HG03108 (cell line): ENCODE measurements around the gene DENND1A.
"Not testable (repeated sequence)": the region's sequence is repeated elsewhere in the genome, so short reads cannot be mapped to it uniquely, and the experiment has no call there.

ENCODE experiments used
- ATAC-seq: cut with Tn5 transposase; IDR thresholded peaks from one replicate; pipeline ENCODE4 v1.9.1; 2021; ENCODE audit warnings: moderate library complexity; ENCODE audit not compliant: unreplicated experiment

Gene DENND1A

DNA sequence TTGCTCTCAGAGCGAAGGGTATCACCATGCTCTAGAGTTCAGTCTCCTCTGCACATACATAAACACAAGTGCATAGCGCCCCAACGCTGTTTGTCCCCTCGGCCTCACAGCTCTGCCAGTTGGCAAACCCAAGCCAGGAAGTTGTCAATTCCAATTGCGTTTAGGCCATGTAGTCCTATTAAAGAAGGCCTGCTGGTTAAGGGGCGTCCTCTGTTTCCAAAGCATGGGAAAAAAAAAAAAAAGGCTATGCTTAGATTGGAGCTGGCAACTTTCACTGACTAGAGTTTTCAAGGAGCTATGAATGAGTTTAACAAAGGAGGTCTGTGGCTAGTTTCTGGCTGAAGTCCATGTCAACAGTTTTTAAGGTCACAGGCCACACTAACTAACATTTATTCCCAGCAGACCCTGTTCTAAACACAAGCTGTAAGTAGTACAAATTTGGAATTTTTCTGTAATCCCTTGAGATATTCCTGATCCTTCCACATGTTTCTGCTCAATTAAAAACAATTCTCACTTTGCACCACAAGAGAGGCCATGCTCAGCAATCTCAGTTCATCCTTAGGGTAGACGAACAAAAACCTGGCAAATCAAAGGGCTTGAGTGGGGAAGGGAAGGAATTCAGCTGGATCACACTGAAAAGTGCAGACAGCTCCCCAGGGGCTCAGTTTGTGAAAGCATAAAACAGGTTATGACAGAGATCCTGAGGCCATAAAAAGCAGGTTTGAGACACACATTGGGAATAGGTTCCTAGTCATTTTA, 187.7 kb downstream of the DENND1A start:
- ATAC-seq, result no peak

GRCh38 chr9:123741214-123741613, 188.7 kb downstream of the DENND1A start:
- no peak for ATAC-seq

DNA sequence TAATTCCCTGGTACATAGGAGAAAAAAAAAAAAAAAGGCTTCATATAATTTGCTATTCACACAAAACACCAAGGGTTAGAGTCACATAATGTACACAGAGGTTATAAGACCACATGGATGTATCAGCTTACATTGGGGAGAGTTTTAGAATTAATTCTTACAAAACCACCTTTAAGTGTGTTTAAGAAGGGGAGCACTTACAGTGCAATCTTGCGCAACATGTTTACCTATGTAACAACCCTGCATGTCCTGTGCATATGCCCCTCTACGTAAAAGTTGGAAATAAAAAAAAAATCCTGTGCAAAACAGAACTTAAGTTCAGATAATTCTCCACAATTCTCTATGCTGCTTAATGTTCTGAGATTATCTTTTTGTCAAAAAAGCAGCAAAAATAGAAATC, 190.0 kb downstream of the DENND1A start:
- ATAC-seq, result no peak

DNA sequence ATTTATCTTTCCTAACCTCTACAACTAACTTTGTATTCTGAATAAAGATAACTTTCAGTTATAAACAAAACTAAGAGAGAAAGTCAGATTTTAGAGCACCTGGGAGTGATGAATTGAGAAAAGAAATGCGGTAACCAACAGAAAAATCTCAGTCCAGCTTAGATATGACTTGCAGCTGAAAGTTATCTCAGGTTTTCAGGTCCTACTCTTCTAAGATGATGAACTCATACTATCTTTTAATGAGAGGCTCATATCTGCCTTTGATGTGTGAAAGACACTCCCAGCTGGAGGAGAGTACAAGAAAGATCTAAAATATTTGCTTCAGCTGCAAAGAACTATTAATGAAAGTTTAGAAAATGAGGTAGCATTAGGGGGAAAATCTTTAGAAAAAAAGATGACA, 190.5 kb downstream of the DENND1A start:
- no peak for ATAC-seq

GRCh38 chr9:123738648-123739047, 191.3 kb downstream of the DENND1A start:
- ATAC-seq, result no peak

DNA sequence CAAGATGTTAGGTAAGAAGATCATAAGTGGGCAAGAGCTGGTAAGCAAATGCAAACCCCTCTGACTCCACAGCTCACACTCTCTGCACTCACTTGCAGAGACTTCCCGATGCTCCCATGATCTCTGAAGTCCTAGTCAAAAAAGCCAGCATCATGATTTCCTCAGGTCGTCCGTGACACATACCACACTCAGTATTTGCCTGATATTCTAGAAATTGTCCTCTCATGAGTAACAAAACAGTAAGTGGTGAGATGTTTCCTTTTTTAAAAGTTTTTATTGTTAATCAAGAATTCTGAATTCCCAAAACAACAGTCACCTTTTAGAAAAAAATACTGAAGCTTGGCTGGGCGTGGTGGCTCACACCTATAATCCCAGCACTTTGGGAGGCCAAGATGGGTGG, 194.6 kb downstream of the DENND1A start:
- no peak for ATAC-seq

DNA sequence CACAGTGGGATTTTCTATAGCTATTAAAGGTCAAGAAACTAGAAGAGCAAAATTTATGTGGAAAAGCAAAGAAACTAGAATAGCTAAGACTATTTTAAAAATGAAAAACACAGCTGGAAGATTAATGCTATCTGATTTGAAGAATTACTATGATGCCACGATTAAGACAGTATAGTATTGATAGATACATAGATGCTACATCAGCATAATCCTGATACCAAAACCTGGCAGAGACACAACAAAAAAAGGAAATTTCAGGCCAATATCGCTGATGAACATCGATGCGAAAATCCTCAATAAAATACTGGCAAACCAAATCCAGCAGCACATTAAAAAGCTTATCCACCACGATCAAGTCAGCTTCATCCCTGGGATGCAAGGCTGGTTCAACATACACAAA, 201.4 kb downstream of the DENND1A start:
- ATAC-seq, result not testable (repeated sequence)

- no peak for ATAC-seq
Observed at GRCh38 chr9:123727332-123727731, 202.6 kb downstream of the DENND1A start.

- no peak for ATAC-seq
Observed at GRCh38 chr9:123725389-123725788, 204.5 kb downstream of the DENND1A start.

DNA sequence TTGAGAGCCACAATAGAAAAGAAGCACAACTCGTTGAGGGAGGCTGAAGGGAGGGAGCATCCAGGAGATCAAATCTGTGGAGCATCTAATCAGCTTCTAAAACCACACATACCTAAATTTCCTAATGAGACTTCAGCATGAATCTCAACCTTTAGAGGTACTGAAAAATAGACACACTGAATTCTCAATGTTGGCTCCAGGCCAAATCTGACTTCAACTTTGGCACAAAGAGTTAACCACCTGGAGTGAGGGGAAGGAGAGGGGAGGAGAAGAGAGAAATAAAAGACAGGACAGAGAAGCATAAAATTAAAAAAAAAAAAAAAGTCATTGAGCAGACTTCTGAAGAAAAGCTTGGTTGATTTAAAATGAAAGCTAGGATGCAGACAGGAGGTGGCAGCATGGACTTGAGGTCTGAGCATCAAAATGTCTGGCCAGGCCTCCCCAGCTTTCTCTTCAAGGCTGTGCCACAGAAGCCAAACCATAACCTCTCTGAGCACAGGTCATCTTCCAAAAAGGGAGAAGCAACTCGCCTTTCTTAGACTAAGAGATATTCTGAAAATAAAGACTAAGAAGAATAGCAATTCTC, 205.6 kb downstream of the DENND1A start:
- ATAC-seq, result no peak

- ATAC-seq, result no peak
Observed at GRCh38 chr9:123723135-123723875, 206.6 kb downstream of the DENND1A start.

- ATAC-seq, result no peak
Observed at GRCh38 chr9:123722378-123722777, 207.5 kb downstream of the DENND1A start.

GRCh38 chr9:123718188-123718587, 211.7 kb downstream of the DENND1A start:
- no peak for ATAC-seq

- no peak for ATAC-seq
Observed at GRCh38 chr9:123717581-123718175, 212.2 kb downstream of the DENND1A start.

DNA sequence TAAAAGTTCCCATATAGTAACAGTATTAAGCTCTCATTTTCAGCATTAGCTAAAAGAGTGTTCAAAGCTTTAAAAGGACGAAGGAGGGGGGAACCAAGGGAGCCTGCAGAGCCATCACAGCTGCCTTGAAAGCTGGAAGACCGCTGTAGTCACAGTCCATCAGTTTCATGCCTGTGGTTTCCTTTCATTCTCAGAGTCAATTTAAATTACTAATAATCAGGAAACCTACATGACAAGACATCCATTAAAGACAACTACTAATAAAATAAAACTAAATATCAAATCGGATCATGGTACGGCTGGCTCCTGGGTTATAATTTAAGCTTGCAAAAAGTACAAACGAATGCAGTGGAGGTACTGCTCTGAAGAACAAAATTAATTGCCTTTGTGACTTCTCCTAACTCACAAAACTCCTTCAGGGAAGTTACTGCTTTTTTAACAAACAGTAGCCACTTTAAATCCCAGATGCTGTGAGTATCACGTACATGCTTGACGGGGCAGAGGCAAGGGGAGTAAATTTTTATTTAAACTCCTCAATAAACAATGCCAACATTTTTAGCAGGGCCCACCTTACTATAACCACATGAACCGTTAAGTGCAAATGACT, 213.5 kb downstream of the DENND1A start:
- ATAC-seq, result no peak

DNA sequence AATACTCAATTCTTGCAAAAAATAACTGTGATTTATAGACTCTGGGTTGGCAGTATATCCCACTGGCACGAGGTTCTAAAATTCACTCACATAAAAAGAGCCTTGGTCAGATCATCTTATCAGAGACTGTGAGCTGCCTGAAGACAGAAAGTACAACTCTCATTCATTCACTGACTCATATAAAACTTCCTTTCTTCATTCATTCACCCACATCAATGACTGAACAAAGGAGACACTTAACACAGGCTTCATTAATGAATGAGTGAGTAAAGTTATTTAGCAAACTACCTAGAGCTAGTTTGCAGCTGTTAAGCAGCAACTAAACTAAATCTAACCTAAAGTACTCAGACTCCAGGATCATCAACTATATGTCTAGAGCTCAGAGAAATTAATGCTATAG, 214.7 kb downstream of the DENND1A start:
- ATAC-seq, result no peak

GRCh38 chr9:123713282-123713681, 216.6 kb downstream of the DENND1A start:
- ATAC-seq, result no peak

DNA sequence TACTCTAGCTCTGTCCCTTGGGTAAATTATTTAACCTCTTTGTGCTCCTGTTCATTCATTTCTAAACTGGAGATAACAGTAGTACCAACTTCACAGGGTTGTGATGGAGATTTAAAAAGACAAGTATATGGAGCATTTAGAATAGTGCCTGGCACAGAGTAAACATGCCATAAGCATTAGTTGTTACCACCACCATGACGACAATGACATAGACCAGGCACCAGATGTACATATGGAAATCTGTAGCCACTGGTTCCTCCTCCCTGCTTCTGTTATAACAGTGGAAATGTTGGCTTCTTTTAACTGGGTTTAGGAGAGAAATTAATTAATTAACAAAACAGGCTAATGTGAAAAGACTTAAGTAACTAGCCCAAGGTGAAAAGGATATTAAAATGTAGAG, 217.5 kb downstream of the DENND1A start:
- no peak for ATAC-seq

DNA sequence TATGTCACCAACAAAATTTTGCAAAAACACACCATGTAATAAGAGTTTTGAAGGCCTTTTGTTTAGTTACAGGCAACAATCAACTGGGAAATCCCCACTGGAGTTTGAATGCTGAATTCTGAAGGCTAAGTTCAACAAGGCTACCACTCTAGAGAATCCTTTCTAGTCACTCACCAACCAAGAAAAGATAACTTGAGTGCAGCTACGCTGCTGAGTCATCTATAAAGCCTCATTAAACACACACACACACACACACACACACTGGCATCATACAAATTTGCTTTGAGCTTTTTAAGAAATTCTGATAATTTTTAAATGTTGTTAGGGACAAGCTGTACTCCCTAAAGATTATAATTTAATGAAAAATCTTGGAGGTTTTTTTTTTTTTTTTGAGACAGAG, 219.6 kb downstream of the DENND1A start:
- ATAC-seq, result no peak

- no peak for ATAC-seq
Observed at GRCh38 chr9:123702483-123702882, 227.4 kb downstream of the DENND1A start.

GRCh38 chr9:123697686-123698085, 232.2 kb downstream of the DENND1A start:
- no peak for ATAC-seq
